A673 (cell line): Measurements from ENCODE around the gene USO1.

Source experiments
- EZH2 ChIP-seq: fragments of 200-600 bp; sonication (generic); IDR thresholded peaks from 2 replicates; pipeline ENCODE4 v1.6.1; 2017; ENCODE audit warnings: borderline replicate concordance, low read depth, mild to moderate bottlenecking, mixed read lengths, antibody characterized with exemption, low read length; ENCODE audit not compliant: poor library complexity, severe bottlenecking
- TF ChIP-seq, protein P1 (sequence below): fragments of 300-800, 200-600 bp; sonication (generic); conservative IDR thresholded peaks from 2 replicates; pipeline ENCODE4 v1.5.1; 2017; ENCODE audit warnings: low read depth, mild to moderate bottlenecking, antibody characterized with exemption, low read length, moderate library complexity, mixed read lengths

DNA sequence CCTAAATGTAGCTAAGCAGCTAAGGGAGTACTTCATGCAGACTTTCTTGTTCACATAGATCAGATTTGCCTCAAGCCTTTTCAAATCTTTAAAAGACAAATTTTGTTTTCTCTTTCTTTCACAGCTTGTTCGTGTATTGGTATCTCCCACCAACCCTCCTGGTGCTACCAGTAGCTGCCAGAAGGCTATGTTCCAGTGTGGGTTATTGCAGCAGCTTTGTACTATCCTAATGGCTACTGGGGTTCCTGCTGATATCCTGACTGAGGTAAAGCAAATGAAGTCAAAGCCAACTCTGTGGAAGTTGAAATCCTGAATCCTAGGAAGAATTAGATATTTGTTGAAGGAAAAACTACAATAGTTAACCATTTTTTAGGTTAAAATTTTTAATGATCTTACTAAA is 62.6 kb downstream of the USO1 start:
- TF ChIP-seq, protein P1, sequence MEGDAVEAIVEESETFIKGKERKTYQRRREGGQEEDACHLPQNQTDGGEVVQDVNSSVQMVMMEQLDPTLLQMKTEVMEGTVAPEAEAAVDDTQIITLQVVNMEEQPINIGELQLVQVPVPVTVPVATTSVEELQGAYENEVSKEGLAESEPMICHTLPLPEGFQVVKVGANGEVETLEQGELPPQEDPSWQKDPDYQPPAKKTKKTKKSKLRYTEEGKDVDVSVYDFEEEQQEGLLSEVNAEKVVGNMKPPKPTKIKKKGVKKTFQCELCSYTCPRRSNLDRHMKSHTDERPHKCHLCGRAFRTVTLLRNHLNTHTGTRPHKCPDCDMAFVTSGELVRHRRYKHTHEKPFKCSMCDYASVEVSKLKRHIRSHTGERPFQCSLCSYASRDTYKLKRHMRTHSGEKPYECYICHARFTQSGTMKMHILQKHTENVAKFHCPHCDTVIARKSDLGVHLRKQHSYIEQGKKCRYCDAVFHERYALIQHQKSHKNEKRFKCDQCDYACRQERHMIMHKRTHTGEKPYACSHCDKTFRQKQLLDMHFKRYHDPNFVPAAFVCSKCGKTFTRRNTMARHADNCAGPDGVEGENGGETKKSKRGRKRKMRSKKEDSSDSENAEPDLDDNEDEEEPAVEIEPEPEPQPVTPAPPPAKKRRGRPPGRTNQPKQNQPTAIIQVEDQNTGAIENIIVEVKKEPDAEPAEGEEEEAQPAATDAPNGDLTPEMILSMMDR: no peak
- TF ChIP-seq EZH2: no peak
